NB4 (cell line): Measurements from ENCODE around the gene ST6GALNAC3.

Source experiments
- DNase-seq: peaks from one replicate; pipeline ENCODE4 v3.0.0; 2010; ENCODE audit warnings: low read depth
- H3K4me3 ChIP-seq: one replicate; pipeline ENCODE4 v1.5.1; 2011; ENCODE audit warnings: mild to moderate bottlenecking, low read depth, low read length, moderate library complexity
- CTCF ChIP-seq: IDR thresholded peaks from one replicate; pipeline ENCODE4 v1.5.1; 2012; ENCODE audit warnings: low read depth, low read length
- MAX ChIP-seq: IDR thresholded peaks from 2 replicates; pipeline ENCODE4 v1.6.1; 2011; ENCODE audit warnings: low read depth, low read length
- MYC ChIP-seq: IDR thresholded peaks from 2 replicates; pipeline ENCODE4 v1.6.1; 2011; ENCODE audit warnings: low read depth, low read length
- POLR2A ChIP-seq: IDR thresholded peaks from 2 replicates; pipeline ENCODE4 v1.6.1; 2011; ENCODE audit warnings: mild to moderate bottlenecking; ENCODE audit not compliant: insufficient read length; ENCODE audit errors: extremely low read depth

The ST6GALNAC3 gene

GRCh38 chr1:76189310-76189709 lies 114.8 kb downstream of the ST6GALNAC3 start:
- no peak overlapping the region for H3K4me3 ChIP-seq
- no peak for TF ChIP-seq MYC
- TF ChIP-seq CTCF: no peak
- no peak for TF ChIP-seq POLR2A
- DNase-seq: no peak

GRCh38 chr1:76190749-76191424 lies 116.3 kb downstream of the ST6GALNAC3 start:
- H3K4me3 ChIP-seq: no peak overlapping the region

GRCh38 chr1:76191561-76191960 lies 117.0 kb downstream of the ST6GALNAC3 start:
- H3K4me3 ChIP-seq: no peak overlapping the region
- DNase-seq: no peak
- TF ChIP-seq CTCF (no peak), POLR2A (no peak), MYC (no peak), MAX (no peak)

More at GRCh38 chr1:76190749-76191424, 116.3 kb downstream of the ST6GALNAC3 start:
- TF ChIP-seq MAX: no peak
- no peak for DNase-seq

- DNase-seq: no peak
- no peak for TF ChIP-seq MYC
- TF ChIP-seq MAX: no peak
- no peak for TF ChIP-seq POLR2A
- no peak for TF ChIP-seq CTCF
- H3K4me3 ChIP-seq: no peak overlapping the region
Observed at GRCh38 chr1:76198452-76198851, 123.9 kb downstream of the ST6GALNAC3 start.

- no peak overlapping the region for H3K4me3 ChIP-seq
- TF ChIP-seq MYC (no peak), CTCF (no peak), MAX (no peak), POLR2A (no peak)
- no peak for DNase-seq
Observed at GRCh38 chr1:76202670-76203069, 128.1 kb downstream of the ST6GALNAC3 start.

- TF ChIP-seq CTCF: no peak
- TF ChIP-seq MAX: no peak
- no peak for TF ChIP-seq POLR2A
- TF ChIP-seq MYC: no peak
- DNase-seq: no peak
- no peak overlapping the region for H3K4me3 ChIP-seq
Observed at GRCh38 chr1:76203127-76203526, 128.6 kb downstream of the ST6GALNAC3 start.
